PFSK-1 (cell line): ENCODE results near the gene SSR2.

Experiments used
- FOXP2 ChIP-seq: optimal IDR thresholded peaks from 2 replicates; pipeline ENCODE3; 2011; ENCODE audit warnings: borderline replicate concordance, control low read depth, inconsistent platforms; ENCODE audit not compliant: insufficient read depth; ENCODE audit errors: extremely low read length, extremely low read depth
- POLR2AphosphoS5 ChIP-seq: IDR thresholded peaks from 2 replicates; pipeline ENCODE4 v1.6.1; 2012; ENCODE audit warnings: low read depth, mild to moderate bottlenecking, control low read depth, low read length, moderate library complexity
- SIN3A ChIP-seq: IDR thresholded peaks from 2 replicates; pipeline ENCODE4 v1.6.1; 2012; ENCODE audit warnings: mild to moderate bottlenecking, low read length, moderate library complexity, borderline replicate concordance; ENCODE audit not compliant: insufficient read depth
- TAF1 ChIP-seq: IDR thresholded peaks from 2 replicates; pipeline ENCODE4 v1.6.1; 2012; ENCODE audit warnings: low read length, control low read depth, borderline replicate concordance; ENCODE audit not compliant: insufficient read depth
- TF ChIP-seq, protein P1 (sequence below), 2 experiments: IDR thresholded peaks; 2 replicates each; pipeline versions ENCODE4 v1.6.1 to v1.8.0; 2011 to 2012; ENCODE audit warnings: low read depth in 2 of 2, low read length in 2 of 2, control low read depth in 1 of 2, inconsistent platforms in 1 of 2, mild to moderate bottlenecking in 1 of 2, moderate library complexity in 1 of 2; ENCODE audit not compliant: insufficient read depth in 1 of 2

The SSR2 gene

DNA sequence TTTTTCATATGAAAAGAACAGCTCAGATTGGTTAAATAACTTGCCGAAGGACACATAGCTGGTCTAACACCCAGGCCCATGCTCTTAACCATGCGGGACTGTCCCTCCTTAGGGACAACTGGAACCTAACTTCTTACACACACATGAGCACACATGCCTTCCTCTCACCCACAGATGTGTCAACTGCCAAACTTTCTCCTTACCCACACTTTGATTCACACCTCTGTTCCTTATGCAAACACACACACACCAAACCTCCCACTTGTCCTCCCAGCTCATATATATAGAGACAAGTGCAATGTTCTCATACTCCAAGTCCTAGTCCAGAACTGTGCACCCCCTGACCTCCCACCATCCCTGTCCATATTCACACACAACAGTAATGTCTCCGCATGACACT is 44.5 kb upstream of the SSR2 start:
- TF ChIP-seq, protein P1, sequence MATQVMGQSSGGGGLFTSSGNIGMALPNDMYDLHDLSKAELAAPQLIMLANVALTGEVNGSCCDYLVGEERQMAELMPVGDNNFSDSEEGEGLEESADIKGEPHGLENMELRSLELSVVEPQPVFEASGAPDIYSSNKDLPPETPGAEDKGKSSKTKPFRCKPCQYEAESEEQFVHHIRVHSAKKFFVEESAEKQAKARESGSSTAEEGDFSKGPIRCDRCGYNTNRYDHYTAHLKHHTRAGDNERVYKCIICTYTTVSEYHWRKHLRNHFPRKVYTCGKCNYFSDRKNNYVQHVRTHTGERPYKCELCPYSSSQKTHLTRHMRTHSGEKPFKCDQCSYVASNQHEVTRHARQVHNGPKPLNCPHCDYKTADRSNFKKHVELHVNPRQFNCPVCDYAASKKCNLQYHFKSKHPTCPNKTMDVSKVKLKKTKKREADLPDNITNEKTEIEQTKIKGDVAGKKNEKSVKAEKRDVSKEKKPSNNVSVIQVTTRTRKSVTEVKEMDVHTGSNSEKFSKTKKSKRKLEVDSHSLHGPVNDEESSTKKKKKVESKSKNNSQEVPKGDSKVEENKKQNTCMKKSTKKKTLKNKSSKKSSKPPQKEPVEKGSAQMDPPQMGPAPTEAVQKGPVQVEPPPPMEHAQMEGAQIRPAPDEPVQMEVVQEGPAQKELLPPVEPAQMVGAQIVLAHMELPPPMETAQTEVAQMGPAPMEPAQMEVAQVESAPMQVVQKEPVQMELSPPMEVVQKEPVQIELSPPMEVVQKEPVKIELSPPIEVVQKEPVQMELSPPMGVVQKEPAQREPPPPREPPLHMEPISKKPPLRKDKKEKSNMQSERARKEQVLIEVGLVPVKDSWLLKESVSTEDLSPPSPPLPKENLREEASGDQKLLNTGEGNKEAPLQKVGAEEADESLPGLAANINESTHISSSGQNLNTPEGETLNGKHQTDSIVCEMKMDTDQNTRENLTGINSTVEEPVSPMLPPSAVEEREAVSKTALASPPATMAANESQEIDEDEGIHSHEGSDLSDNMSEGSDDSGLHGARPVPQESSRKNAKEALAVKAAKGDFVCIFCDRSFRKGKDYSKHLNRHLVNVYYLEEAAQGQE (IDR thresholded peaks at IDR 0.05; ENCODE audit: insufficient read depth in 1 of 2, low read depth in 2 of 2, low read length in 2 of 2) = no peak
- TF ChIP-seq POLR2AphosphoS5 = no peak
- no peak for TF ChIP-seq SIN3A
- no peak for TF ChIP-seq TAF1
- no peak for TF ChIP-seq FOXP2

- TF ChIP-seq, protein P1 (IDR thresholded peaks at IDR 0.05; ENCODE audit: insufficient read depth in 1 of 2, low read depth in 2 of 2, low read length in 2 of 2) = no peak
- TF ChIP-seq FOXP2 = no peak
- no peak for TF ChIP-seq TAF1
- no peak for TF ChIP-seq POLR2AphosphoS5
- TF ChIP-seq SIN3A = no peak
Measured at GRCh38 chr1:156064615-156065014, 43.9 kb upstream of the SSR2 start.

DNA sequence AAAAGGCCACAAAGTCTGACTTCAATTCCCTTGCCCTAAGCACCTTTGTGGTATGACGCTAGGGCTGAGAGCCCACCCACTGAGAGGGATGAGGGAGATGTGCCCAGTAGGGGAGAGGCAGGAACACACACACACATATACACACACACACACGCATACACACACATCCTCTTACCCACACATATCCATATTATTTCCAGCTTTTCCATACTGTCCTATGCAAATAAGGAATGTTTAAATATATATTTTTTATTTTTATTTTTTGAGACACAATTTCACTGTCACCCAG is 43.2 kb upstream of the SSR2 start:
- no peak for TF ChIP-seq SIN3A
- no peak for TF ChIP-seq POLR2AphosphoS5
- TF ChIP-seq TAF1 = no peak
- TF ChIP-seq, protein P1 (IDR thresholded peaks at IDR 0.05; ENCODE audit: insufficient read depth in 1 of 2, low read depth in 2 of 2, low read length in 2 of 2) = no peak
- TF ChIP-seq FOXP2 = no peak

GRCh38 chr1:156062189-156062588 is 41.4 kb upstream of the SSR2 start:
- no peak for TF ChIP-seq POLR2AphosphoS5

DNA sequence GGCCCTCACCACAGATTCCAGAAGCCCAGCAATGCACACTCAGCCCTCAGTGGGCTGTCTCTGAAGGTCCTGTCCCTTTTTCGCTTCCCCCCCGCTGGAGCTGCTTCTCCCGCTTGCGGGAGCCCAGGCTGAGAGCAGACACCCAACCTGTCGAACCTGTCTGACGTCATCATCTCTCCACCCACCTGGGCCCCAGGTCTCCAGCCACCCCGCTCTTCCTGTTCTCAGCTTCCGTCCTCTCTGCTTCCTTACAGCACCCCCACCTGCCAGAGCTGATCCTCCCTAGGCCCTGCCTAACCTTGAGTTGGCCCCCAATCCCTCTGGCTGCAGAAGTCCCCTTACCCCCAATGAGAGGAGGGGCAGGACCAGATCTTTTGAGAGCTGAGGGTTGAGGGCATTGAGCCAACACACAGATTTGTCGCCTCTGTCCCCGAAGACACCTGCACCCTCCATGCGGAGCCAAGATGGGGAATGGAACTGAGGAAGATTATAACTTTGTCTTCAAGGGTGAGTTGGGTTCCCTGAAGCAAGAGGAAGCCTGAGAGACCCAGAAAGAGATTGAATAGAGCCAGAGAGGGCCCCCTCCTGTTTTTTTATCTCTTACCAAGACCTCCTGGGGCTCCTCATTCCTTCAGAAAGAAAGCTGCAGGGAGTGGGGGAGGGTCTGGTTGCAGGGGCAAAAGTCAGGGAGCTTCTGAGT is 40.3 kb upstream of the SSR2 start, which contains the start of gene RAB25:
RAB25 (plus strand) TSS at position 224 of the 700 bp plus-strand sequence; CDS start at position 465, 241 bp downstream.
- TF ChIP-seq POLR2AphosphoS5 (no peak), TAF1 (no peak), SIN3A (no peak), FOXP2 (no peak)
- TF ChIP-seq, protein P1 (IDR thresholded peaks at IDR 0.05; ENCODE audit: insufficient read depth in 1 of 2, low read depth in 2 of 2, low read length in 2 of 2) = no peak
